ENCODE results near the gene MRTO4. TPM values are rescaled to one million over a fixed set of nuclear protein-coding genes. Genes with fewer than 3 reads are reported as not detected.
A peak's percentile ranks its signal among the peaks of the same experiment; 100 is the strongest.
"Not testable (repeated sequence)": the region's sequence is repeated elsewhere in the genome, so short reads cannot be mapped to it uniquely, and the experiment has no call there.

Gene MRTO4
- total RNA-seq, 1 donor from 2014 or later, result 20.4 TPM

GRCh38 chr1:19209990-19210771, 41.4 kb upstream of the MRTO4 start, which contains the start of gene UBR4:
Gene UBR4, minus strand, starts transcription at chr1:19210266. Its CDS starts 18 bp downstream, at chr1:19210248.
- peaks cover 0 to 8% (median 0%) of the 10 kb centered on the region in 3 donors for H3K36me3 ChIP-seq (ENCODE audit: control insufficient read depth in 3 of 3, insufficient read depth in 3 of 3, low read length in 3 of 3)
- H3K9me3 ChIP-seq (ENCODE audit: control insufficient read depth in 3 of 3, low read length in 3 of 3), result no peaks in the 10 kb centered on the region
- H3K27ac ChIP-seq (ENCODE audit: low read depth, low read length), result peak within 1 kb of the TSS; percentile 96
- peak within 1 kb of the TSS; percentile 82 to 98 (median 93) for H3K4me3 ChIP-seq (ENCODE audit: low read length in 3 of 3)
- H3K9ac ChIP-seq (ENCODE audit: low read depth in 1 of 3, low read length in 3 of 3), result peak within 1 kb of the TSS; percentile 86 to 96 (median 96)
- H3K4me1 ChIP-seq (ENCODE audit: control insufficient read depth in 3 of 3, insufficient read depth in 3 of 3, low read length in 3 of 3), result peaks cover 27 to 36% (median 36%) of the 10 kb centered on the region in 3 donors
- no peaks in the 10 kb centered on the region for H3K27me3 ChIP-seq (ENCODE audit: control insufficient read depth in 3 of 3, insufficient read depth in 3 of 3, low read length in 3 of 3)

GRCh38 chr1:19210772-19211549, 40.6 kb upstream of the MRTO4 start:
- Histone ChIP-seq H3K36me3 (ENCODE audit: control insufficient read depth in 3 of 3, insufficient read depth in 3 of 3, low read length in 3 of 3) (peaks cover 0 to 8% (median 0%) of the 10 kb centered on the region in 3 donors), H3K9ac (ENCODE audit: low read depth in 1 of 3, low read length in 3 of 3) (peak overlapping the region; percentile 86 to 96 (median 96)), H3K27ac (ENCODE audit: low read depth, low read length) (peak overlapping the region; percentile 96), H3K4me1 (ENCODE audit: control insufficient read depth in 3 of 3, insufficient read depth in 3 of 3, low read length in 3 of 3) (peaks cover 27 to 36% (median 35%) of the 10 kb centered on the region in 3 donors), H3K4me3 (ENCODE audit: low read length in 3 of 3) (peak overlapping the region; percentile 82 to 98 (median 93)), H3K27me3 (ENCODE audit: control insufficient read depth in 3 of 3, insufficient read depth in 3 of 3, low read length in 3 of 3) (no peaks in the 10 kb centered on the region), H3K9me3 (ENCODE audit: control insufficient read depth in 3 of 3, low read length in 3 of 3) (no peaks in the 10 kb centered on the region)

GRCh38 chr1:19212167-19212566, 39.4 kb upstream of the MRTO4 start:
- Histone ChIP-seq H3K4me3 (ENCODE audit: low read length in 3 of 3) (no peak overlapping the region), H3K4me1 (ENCODE audit: control insufficient read depth in 3 of 3, insufficient read depth in 3 of 3, low read length in 3 of 3) (peaks cover 26 to 34% (median 31%) of the 10 kb centered on the region in 3 donors), H3K27me3 (ENCODE audit: control insufficient read depth in 3 of 3, insufficient read depth in 3 of 3, low read length in 3 of 3) (no peaks in the 10 kb centered on the region), H3K9ac (ENCODE audit: low read depth in 1 of 3, low read length in 3 of 3) (no peak overlapping the region), H3K9me3 (ENCODE audit: control insufficient read depth in 3 of 3, low read length in 3 of 3) (no peaks in the 10 kb centered on the region), H3K27ac (ENCODE audit: low read depth, low read length) (no peak overlapping the region), H3K36me3 (ENCODE audit: control insufficient read depth in 3 of 3, insufficient read depth in 3 of 3, low read length in 3 of 3) (peaks cover 0 to 8% (median 6%) of the 10 kb centered on the region in 3 donors)

- peaks cover 0 to 12% (median 12%) of the 10 kb centered on the region in 3 donors for H3K36me3 ChIP-seq (ENCODE audit: control insufficient read depth in 3 of 3, insufficient read depth in 3 of 3, low read length in 3 of 3)
These were observed 38.0 kb upstream of the MRTO4 start for GRCh38 chr1:19213580-19213979.

GRCh38 chr1:19216585-19216984, 35.0 kb upstream of the MRTO4 start:
- not testable (repeated sequence) for H3K4me3 ChIP-seq (ENCODE audit: low read length in 3 of 3); H3K27me3 ChIP-seq (ENCODE audit: control insufficient read depth in 3 of 3, insufficient read depth in 3 of 3, low read length in 3 of 3); H3K27ac ChIP-seq (ENCODE audit: low read depth, low read length); H3K9ac ChIP-seq (ENCODE audit: low read depth in 1 of 3, low read length in 3 of 3); H3K9me3 ChIP-seq (ENCODE audit: control insufficient read depth in 3 of 3, low read length in 3 of 3)
- H3K36me3 ChIP-seq (ENCODE audit: control insufficient read depth in 3 of 3, insufficient read depth in 3 of 3, low read length in 3 of 3), result peaks cover 5 to 25% (median 19%) of the 10 kb centered on the region in 3 donors
- peaks cover 24 to 31% (median 27%) of the 10 kb centered on the region in 3 donors for H3K4me1 ChIP-seq (ENCODE audit: control insufficient read depth in 3 of 3, insufficient read depth in 3 of 3, low read length in 3 of 3)

More at GRCh38 chr1:19213580-19213979, 38.0 kb upstream of the MRTO4 start:
- no peaks in the 10 kb centered on the region for H3K27me3 ChIP-seq (ENCODE audit: control insufficient read depth in 3 of 3, insufficient read depth in 3 of 3, low read length in 3 of 3)
- no peak overlapping the region for H3K27ac ChIP-seq (ENCODE audit: low read depth, low read length)
- no peak overlapping the region for H3K4me3 ChIP-seq (ENCODE audit: low read length in 3 of 3)
- peaks cover 20 to 26% (median 26%) of the 10 kb centered on the region in 3 donors for H3K4me1 ChIP-seq (ENCODE audit: control insufficient read depth in 3 of 3, insufficient read depth in 3 of 3, low read length in 3 of 3)
- no peaks in the 10 kb centered on the region for H3K9me3 ChIP-seq (ENCODE audit: control insufficient read depth in 3 of 3, low read length in 3 of 3)
- no peak overlapping the region for H3K9ac ChIP-seq (ENCODE audit: low read depth in 1 of 3, low read length in 3 of 3)

- Histone ChIP-seq H3K36me3 (ENCODE audit: control insufficient read depth in 3 of 3, insufficient read depth in 3 of 3, low read length in 3 of 3) (peaks cover 16 to 45% (median 41%) of the 10 kb centered on the region in 3 donors), H3K9me3 (ENCODE audit: control insufficient read depth in 3 of 3, low read length in 3 of 3) (no peaks in the 10 kb centered on the region), H3K4me1 (ENCODE audit: control insufficient read depth in 3 of 3, insufficient read depth in 3 of 3, low read length in 3 of 3) (peaks cover 39 to 48% (median 45%) of the 10 kb centered on the region in 3 donors), H3K27me3 (ENCODE audit: control insufficient read depth in 3 of 3, insufficient read depth in 3 of 3, low read length in 3 of 3) (no peaks in the 10 kb centered on the region), H3K4me3 (ENCODE audit: low read length in 3 of 3) (peak overlapping the region in 2 of 3 donors; percentile 1 to 27), H3K9ac (ENCODE audit: low read depth in 1 of 3, low read length in 3 of 3) (peak overlapping the region in 2 of 3 donors; percentile 62 to 66), H3K27ac (ENCODE audit: low read depth, low read length) (peak overlapping the region; percentile 61)
These were observed 32.2 kb upstream of the MRTO4 start for GRCh38 chr1:19219451-19219850.

- peak overlapping the region; percentile 61 for H3K27ac ChIP-seq (ENCODE audit: low read depth, low read length)
- no peaks in the 10 kb centered on the region for H3K9me3 ChIP-seq (ENCODE audit: control insufficient read depth in 3 of 3, low read length in 3 of 3)
- peak overlapping the region in 2 of 3 donors; percentile 26 to 62 for H3K9ac ChIP-seq (ENCODE audit: low read depth in 1 of 3, low read length in 3 of 3)
- no peak overlapping the region for H3K4me3 ChIP-seq (ENCODE audit: low read length in 3 of 3)
- H3K27me3 ChIP-seq (ENCODE audit: control insufficient read depth in 3 of 3, insufficient read depth in 3 of 3, low read length in 3 of 3), result no peaks in the 10 kb centered on the region
- peaks cover 39 to 48% (median 45%) of the 10 kb centered on the region in 3 donors for H3K4me1 ChIP-seq (ENCODE audit: control insufficient read depth in 3 of 3, insufficient read depth in 3 of 3, low read length in 3 of 3)
- peaks cover 16 to 51% (median 49%) of the 10 kb centered on the region in 3 donors for H3K36me3 ChIP-seq (ENCODE audit: control insufficient read depth in 3 of 3, insufficient read depth in 3 of 3, low read length in 3 of 3)
These were observed 31.3 kb upstream of the MRTO4 start for GRCh38 chr1:19220080-19220846.

GRCh38 chr1:19220991-19221390, 30.6 kb upstream of the MRTO4 start:
- no peak overlapping the region for H3K4me3 ChIP-seq (ENCODE audit: low read length in 3 of 3)
- no peaks in the 10 kb centered on the region for H3K27me3 ChIP-seq (ENCODE audit: control insufficient read depth in 3 of 3, insufficient read depth in 3 of 3, low read length in 3 of 3)
- peaks cover 39 to 48% (median 45%) of the 10 kb centered on the region in 3 donors for H3K4me1 ChIP-seq (ENCODE audit: control insufficient read depth in 3 of 3, insufficient read depth in 3 of 3, low read length in 3 of 3)
- no peak overlapping the region for H3K9ac ChIP-seq (ENCODE audit: low read depth in 1 of 3, low read length in 3 of 3)
- peaks cover 20 to 54% (median 54%) of the 10 kb centered on the region in 3 donors for H3K36me3 ChIP-seq (ENCODE audit: control insufficient read depth in 3 of 3, insufficient read depth in 3 of 3, low read length in 3 of 3)
- H3K9me3 ChIP-seq (ENCODE audit: control insufficient read depth in 3 of 3, low read length in 3 of 3), result no peaks in the 10 kb centered on the region
- no peak overlapping the region for H3K27ac ChIP-seq (ENCODE audit: low read depth, low read length)

- Histone ChIP-seq H3K9ac (ENCODE audit: low read depth in 1 of 3, low read length in 3 of 3) (peak overlapping the region in 1 of 3 donors; percentile 55), H3K36me3 (ENCODE audit: control insufficient read depth in 3 of 3, insufficient read depth in 3 of 3, low read length in 3 of 3) (peaks cover 30 to 66% (median 56%) of the 10 kb centered on the region in 3 donors), H3K4me1 (ENCODE audit: control insufficient read depth in 3 of 3, insufficient read depth in 3 of 3, low read length in 3 of 3) (peaks cover 39 to 45% (median 44%) of the 10 kb centered on the region in 3 donors), H3K27ac (ENCODE audit: low read depth, low read length) (peak overlapping the region; percentile 57), H3K4me3 (ENCODE audit: low read length in 3 of 3) (no peak overlapping the region), H3K27me3 (ENCODE audit: control insufficient read depth in 3 of 3, insufficient read depth in 3 of 3, low read length in 3 of 3) (no peaks in the 10 kb centered on the region), H3K9me3 (ENCODE audit: control insufficient read depth in 3 of 3, low read length in 3 of 3) (no peaks in the 10 kb centered on the region)
These were observed 29.0 kb upstream of the MRTO4 start for GRCh38 chr1:19222573-19222972.

All from skeletal muscle tissue (tissue), 4 donors.